ENCODE data around the gene ETFB.

ETFB gene

DNA sequence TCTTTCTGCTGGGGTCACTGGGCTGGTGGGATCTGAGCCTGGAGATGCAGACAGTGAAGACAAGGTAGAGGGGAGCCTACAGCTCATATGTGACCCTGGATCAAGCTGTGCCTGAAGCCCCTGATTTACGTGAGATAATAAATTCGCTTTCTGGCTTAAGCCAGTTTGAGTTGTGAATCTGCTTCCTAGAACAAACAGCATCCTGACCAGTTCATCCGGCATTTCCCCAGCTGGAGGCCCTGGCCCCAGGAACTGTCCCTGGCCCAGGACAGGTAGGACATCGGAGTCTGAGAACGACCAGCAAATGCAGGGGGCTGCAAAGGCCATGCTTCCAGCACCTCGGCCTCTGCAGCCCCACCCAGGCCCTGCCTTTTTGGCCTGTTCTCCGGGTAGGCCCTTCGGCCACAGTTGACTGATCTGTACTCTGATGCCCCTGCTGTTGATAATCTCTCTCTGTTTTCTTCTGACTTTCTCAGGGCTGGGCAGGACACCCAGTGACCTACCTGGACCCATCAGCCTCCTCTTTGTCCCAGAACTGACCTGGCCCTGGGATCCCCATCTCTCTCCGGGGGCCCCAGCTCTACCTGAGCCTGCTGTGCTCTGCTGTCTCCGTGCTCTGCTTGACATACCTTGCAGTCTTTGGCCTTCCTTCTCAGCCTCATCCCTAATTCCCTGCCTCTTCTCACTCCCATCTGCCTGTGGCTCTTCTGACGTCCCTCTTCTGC is 14.8 kb downstream of the ETFB start:
- no peak for DNase-seq

DNA sequence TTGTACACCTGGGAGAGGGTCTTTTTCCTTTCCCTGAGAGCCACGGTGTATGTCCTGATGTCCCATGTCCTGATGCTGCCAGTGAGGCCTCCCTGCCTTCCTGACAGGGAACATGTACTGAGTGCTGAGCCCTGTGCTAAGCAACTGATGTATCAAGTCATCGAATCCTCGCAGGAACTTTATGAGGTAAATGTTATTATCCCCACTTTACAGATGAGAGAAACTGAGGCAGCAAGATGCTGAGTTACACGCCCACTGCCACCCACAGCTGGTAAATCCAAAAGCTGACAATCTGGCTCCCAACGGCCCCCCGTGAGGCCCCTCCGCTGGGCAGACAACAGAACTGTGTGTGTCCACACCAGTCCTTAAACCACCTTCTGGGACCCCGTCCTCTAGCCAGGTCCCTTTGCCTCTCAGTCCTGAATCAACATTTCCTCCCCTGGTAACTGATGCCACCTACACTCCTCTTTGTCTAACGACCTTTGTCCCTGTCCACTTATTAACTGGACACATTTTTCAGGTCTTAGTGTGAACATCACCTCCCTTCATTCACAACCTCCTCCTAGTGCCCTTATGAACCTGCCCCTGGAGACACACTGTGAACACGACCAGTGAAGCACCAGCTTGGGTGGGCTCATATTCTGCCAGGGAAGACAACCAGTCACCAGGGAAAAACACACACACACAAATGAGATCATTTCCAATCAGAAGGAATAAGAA is 18.8 kb downstream of the ETFB start:
- no peak for DNase-seq

DNA sequence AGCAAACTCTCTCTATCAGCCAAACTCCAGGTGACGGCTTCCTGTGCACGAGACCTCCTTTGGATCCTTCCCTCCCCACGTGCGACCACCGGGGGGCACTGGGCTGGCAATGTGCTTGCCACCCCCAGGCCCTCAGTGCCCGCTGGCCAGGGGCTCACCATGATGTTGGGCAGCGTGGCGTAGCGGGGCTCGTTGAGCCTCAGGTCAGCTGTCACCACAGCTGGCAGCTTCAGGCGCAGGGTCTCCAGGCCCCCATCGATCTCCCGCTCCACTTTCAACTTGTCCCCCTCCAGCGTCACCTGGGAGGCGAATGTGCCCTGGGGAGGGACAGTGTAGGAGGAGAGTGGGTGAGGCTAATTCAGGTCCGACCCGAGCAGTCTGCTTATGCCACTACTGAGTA is 19.4 kb downstream of the ETFB start:
- no peak for DNase-seq

DNA sequence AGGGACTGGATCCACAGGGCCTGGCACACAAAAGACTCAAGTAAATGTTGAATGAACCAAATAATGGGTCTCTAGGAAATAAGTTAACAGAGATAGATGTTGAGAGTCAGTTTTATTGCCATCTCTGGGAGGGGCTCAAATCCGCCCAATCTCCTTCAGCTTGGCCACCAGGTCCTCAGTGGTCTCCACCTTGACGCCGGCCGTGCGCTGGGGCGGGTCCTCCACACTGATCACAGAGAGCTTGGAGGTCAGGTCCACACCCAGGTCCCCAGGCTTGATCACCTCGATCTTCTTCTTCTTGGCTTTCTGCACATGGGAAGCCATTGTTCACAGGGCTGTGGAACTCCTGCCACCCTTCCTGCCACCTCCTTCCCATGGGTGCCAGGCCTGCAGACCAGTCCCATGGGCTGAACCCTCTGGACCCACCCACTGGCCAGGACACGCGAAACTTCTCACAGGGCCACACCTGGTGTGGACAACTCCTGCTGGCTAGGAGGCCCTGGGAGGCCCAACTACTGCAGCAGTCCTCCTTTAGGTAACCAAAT is 21.0 kb downstream of the ETFB start:
- DNase-seq: no peak

DNA sequence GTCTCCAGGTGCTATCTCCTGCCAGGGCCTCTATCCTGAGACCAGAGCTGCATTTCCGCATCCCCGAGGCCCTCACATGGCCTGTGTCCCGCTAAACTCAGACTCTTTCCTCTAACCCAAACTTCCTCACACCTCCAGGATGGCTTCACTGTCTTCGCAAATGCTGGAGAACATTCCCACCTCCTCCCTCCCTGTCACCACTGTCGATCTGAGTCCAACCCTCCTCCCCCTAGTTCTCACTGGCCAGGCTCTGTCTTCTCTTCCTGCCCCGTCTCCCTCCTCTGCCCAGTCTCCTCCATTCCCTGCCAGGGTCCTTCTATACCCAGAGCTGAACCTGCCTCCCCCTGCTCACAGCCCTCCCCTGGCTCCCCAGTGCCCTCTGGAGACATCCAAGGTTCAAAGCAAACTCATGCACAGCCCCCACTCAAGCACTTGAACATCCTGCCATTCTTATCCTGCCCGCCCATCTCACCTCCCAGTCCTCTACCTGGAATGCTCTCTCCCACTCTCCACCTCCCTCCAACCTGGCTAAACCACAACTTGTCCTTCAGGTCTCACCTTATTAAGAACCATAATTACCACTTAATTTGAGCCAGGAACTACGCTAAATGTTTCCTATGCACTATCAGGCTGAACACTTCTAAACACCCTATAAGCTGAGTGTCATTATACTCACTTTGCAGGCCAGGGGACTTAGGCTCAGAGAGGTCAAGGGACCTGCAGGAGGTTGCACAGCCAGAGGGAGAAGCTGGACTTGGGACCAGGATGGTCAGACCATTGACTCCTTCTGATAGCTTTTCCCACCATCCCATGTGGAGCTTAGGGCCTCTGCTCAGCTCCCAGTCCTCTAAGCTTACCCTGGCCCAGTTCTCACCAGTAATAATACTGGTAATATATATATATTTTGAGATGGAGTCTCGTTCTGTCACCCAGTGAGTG is 23.3 kb downstream of the ETFB start:
- DNase-seq: no peak

DNA sequence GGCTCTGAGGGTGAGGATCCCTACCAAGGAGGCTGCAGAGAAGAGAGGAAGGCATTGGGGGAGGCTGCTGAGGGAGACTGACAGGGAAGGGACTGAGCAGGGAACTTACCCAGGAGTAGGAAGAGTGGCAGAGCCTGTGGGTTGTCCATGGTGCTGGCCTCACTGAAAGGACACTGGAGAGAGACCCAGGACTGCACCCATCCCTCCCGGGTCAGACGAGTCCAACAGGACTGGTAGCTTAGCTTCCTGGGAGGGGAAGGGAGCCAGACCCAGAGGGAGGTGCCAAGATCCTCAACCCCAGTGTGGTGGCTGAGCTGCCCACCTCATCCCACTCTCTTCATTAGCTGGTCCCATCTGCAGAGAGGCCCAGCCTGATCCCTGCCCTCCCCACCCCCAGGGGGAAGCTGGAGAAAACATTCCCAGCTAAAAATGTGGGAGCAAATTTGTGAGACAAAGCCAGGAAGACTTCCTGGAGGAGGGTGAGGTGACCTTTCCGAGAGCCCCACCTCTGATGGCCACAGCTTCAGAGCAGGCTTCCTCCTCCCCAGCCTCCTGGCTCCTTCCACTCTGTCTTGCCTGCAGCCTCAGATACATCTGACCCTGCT is 24.1 kb downstream of the ETFB start, which contains the start of gene VSIG10L:
Gene VSIG10L (minus strand): TSS at position 164 of the 605 bp plus-strand sequence. CDS start 15 bp downstream, at position 149.
- DNase-seq: no peak

DNA sequence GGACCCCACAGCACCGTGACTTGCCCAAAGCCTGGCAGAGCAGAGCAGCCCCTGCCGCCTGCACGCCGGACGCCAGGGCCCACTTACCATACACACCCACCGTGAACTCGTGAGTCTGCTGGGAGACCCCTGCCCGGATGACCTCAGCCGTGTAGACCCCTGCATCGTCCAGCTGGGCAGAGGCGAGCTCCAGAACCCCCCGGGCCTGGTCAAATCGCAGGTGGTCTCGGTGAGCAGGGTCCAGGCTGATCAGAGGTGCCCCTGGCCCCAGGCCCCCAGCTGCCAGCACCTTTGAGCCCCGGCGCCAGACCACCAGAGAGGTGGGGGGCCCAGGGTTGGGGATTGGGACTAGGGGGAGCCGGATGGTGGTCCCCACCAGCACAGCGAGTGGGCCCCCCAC is 25.1 kb downstream of the ETFB start:
- DNase-seq: no peak

DNA sequence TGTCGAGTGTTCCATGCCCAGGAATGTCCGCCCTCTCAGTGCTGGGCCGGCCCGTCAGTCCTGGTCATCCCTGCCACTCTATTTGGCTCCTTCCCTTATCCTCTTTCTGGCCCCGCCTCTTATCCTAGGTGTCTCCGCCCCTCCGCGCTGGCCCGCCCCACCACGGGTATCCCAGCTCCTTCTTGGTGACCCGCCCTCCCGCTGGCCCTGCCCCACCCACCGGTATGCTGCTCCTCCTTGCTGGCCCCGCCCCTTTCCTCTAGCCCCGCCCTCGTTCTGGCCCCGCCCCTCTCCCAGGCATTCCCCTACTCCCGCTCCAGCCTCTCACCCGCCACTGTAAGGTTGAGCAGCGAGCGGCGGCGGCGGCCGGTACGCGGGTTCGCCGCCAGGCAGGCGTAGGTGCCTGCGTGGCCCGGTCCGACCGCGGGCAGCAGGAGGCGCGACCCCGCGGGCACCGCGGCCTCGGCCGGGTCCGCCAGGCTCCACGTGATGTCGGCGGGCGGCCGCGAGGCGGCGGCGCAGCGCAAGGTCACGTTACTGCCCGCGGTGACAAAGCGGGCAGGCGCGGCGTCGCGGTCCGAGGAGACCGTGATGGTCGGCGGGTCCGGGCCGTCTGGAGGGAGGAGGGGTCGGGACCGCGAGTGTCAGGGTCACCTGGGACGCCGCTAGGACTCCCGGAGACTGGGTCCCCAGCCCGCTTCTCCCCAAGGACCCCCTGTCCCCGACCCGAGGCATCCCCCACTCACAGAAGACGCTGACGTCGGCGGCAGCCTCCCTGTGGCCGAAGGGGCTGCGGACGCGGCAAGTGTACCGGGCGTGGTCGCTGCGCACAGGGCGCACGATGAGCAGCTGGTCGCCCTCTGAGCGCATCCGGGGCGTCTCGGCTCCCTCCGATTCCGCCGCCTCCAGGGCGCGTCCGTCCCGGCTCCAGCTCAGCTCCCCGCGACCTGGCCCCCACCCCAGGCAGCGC is 26.2 kb downstream of the ETFB start:
- DNase-seq: no peak

DNA sequence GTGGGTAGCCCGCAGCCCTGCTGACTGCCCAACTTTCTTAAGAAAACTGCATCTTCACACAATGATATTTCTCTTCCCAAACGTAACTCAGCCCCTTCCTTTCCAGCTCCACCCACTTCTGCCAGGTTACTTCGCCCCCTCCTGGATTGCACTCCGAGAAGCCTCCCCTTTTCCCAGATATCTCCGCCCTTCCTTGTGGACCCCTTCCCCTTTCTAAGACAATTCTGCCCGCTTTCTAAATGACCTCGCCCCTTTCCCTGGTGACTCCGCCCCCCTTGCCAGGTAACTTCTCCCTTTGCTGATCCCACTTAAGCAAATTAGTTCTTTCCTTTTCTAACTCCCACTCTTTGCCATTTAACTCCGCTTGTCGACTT is 26.9 kb downstream of the ETFB start:
- no peak for DNase-seq

DNA sequence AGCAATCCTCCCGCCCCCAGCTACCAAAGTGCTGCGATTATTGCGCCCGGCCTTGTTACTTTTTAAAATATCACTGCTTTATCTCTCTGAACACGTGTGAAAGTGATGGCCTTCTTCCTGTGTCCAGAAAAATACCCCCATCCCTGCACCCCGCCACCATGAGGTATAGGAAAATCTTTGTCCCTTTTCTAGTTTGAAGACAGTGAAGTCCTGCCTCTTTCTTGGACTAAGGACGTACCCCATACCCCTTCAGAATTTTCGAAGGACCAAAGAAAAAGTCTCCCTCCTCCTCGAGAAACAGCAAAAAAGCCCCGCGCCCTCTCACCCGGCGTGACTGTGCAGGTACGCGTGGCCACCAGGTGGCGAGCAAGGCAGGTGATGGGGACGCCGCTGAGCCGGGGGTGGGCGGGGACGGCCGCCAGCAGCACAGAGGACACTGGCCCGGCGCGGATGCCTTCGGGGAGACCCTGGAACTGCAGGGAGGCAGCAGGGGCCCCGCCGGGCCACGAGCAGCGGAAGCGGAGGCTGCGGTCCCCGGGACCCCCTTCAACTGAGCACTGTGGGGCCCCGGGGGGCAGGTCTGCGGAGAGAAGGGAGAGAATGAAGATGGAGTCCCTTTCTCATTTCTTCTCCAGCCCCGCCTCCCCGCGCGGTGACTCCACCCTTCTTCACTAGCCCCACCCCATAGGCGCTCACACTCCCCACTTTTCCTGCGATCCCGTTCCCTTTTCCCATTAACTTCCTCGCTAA is 27.4 kb downstream of the ETFB start:
- no peak for DNase-seq

DNA sequence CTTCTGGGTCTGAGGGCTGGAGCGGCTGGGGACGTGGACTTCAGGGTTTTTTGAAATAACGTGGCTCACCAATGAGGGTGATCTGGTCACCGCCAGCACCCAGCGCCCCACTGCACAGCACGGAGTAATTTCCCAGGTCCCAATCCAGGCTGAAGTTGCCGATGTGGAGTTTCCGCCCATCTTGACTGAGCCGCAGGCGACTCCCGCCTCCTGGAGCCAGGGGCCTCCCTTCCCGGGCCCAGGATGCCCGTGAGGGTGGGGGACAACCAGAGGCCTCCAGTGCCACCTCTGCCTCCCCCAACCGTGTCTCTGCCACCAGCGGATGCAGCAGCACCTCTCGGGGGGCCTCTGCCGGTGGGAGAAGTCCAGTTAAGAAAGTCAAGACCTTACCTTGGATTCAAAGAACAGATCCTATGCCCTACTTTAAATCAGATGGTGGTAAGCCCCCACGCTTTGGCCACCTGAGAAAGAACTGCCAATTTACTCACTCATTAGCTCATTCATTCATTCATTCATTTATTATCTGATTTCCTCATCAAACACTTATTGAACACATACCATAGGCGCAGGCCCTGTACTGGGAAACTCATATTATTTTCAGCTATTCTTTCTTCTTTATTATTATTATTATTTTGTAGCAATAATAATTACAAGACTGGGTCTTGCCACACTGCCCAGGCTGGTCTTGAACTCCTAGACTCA is 28.2 kb downstream of the ETFB start:
- DNase-seq: no peak

DNA sequence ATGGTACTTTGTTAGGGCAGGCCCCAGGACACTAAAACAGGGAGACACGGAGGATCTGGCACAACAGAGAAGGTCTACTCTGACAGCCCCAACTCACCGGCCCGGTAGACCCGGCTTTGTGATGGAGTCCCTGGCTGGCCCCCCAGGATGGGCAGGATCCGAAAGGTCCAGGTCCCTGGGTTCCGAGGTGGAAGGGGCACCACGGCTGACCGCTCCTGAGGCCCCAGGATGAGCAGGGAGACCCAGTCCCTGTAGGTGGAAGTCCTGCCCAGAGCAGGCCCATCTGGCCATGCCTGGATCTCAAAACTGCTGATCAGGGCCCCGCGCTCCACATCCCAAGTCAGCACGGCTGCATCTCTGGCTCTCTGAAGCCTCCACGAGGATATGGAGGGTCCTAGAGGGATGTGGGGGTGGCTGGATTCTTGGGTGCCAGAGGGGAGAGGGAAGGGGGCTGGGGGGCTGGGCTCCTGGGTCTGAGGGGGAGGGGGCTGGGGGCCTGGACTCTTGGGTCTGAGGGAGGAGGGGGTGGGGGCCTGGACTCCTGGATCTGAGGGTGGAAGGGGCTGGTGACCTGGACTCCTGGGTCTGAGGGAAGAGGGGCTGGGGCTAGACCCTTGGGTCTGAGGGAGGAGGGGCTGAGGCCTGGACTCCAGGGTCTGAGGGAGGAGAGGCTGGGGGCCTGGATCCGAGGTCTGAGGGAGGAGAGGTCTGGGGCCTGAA is 28.9 kb downstream of the ETFB start:
- no peak for DNase-seq

DNA sequence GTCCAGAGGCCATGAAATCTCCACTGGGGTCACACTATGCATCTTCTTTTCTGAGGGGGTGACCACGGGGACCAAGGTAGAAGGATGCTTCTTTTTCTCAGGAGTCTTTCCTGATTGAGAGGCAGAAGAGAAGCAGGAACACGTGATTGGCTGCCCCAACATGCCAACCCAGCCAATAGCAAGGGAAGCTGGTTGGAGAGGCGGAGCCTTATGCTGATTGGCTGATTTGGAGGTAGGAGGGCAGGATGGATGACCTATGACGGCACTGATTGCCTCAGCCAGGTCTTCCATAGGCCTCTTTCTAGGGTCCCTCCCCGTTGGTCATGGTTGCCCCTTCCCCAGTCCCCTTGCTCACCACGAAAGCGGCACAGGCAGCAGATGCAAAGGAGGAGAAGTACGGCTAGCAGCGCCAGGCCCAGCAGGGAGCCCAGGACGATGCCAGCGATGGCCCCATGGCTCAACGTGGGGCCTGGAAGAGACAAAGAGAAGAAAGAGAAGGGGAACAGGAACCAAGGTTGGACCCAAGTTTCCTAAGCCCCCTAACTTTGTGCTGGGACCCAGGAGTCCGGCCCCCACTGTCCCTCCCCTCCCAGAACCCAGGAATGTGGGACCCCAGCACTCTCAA is 32.2 kb downstream of the ETFB start:
- no peak for DNase-seq

DNA sequence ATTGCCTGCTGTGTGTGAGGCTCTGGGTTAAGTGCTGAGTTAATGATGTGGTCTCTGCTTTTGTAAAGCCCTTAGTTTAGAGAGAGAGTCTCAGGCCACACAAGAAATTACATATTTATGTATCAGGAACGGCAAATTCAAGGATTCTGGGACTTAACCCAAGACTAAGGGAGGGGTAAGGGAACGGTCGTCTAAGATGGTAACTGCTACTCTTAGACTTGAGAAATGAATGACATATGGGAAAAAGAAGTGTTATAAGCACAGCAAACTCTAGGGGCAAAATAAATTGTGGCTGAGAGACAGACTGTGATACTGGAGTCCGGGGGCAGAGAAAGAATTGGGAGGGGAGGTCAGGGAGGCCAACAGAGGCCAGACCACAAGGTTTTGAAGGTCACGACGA is 34.5 kb downstream of the ETFB start:
- DNase-seq: no peak

DNA sequence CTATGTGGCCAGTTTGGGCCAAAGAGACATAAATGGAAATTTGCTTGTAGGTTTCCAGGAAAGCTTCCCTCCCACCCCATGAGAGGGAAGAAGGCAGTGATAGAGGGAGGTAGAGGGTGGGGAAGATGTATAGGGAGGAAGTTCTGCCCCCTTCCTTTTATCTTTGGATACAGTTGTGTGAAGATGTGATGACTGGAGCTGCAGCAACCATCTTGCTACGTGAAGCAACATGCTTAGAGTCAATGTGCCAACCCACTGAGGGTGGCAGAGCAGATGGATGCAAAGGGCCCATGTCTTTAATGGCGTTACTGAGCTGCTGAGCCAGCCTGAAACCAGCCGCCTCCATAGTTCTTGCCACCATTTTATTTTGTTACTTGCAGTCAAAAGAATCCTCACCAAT is 35.0 kb downstream of the ETFB start:
- DNase-seq: no peak

DNA sequence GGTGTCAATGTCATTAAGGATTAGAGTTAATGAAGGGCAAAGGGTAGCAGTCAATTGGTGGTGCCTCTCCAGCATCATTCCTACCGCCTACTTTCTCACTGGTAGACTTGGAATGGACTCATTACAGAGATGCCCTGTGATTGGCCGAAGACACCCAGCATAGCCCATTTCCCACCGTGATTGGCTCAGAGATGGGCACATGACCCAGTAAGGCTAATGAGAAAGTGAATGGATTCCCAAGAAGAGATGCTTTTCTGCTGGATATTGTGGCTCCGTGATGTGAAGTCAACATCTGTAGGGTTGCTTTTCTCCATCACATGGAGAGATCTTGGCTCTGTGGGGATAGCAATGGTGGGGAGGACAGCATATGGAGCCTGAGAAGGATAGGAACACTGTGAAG is 35.8 kb downstream of the ETFB start:
- DNase-seq: no peak

DNA sequence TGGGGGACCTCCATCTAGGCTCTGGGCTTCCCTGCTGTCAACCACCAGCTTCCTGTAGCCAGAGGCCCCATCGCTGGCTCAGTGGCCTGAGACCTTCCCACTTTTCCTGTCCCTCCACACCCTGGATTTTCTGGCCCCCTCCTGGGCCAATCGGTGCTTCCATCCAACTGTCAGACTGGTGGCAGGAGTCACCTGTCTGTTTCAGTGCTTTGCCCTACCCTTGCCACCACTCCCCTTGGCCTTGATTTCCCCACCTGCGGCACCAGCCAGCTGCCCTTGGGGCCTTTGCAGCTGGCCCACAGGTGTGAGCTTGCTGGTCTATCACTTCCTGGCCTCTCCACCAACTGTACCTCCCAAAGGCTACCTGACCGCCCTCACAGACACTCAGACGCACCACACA is 36.8 kb downstream of the ETFB start:
- no peak for DNase-seq

DNA sequence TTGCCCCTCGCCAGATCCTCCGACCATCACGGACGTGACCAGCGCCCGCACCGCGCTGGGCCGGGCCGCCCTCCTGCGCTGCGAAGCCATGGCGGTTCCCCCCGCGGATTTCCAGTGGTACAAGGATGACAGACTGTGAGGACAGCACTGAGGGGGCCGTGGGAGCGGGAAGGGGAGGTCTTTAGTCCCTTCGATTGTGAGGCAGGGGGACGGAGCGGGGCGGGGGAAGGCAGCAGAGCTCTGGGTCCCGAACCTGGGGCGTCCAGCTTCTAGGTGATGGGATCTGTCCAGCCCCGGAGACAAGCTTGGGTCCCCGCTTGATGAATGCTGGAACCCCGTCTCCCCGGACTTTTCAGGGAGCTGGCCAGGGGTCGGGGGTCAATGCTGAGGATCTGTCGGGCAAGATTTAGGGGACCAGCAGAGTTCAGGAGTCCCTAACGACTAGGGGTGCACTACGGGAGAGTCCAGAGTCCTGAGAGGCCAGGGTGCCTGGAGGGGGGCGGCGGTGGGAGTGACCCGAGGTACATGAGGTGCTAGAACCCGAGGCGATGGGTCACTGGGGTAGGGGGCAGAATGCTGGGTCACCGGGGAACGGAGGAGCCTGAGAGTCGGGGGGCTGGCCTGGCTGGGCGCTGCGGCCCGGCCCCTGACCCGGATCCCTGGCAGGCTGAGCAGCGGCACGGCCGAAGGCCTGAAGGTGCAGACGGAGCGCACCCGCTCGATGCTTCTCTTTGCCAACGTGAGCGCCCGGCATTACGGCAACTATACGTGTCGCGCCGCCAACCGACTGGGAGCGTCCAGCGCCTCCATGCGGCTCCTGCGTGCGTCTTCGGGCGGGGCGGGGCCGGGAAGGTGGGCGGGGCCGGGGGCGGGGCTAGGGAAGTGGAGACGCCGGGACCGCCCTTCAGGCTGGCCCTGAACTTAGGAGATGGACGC is 38.9 kb downstream of the ETFB start:
- DNase-seq: no peak
